GM12801 (cell line): ENCODE data around the gene ZGLP1.

ENCODE experiments used
- TF ChIP-seq, protein P1 (sequence below): IDR thresholded peaks from one replicate; pipeline ENCODE4 v1.5.1; 2011; ENCODE audit warnings: control low read depth; ENCODE audit not compliant: insufficient read length; ENCODE audit errors: extremely low read depth

The ZGLP1 gene

DNA sequence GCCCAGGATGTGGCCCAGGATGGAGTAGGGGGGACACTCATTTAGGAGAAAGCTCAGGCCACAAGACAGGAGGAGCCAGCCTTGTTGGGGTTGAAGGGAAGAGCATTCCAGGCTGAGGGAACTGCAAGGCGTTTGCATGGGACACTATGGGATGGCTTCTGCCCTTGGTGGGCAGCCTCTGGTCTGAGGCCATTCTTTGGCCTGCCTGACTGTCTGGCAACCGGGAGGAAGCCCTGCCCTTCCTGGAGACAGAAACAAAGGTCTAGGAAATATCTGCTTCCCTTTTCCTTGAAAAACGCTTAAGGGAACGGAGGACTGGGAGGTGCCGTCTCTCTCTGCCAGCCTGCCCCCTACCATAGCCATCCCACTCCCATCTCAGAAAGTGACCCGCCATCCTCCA is 41.5 kb downstream of the ZGLP1 start:
- TF ChIP-seq, protein P1, sequence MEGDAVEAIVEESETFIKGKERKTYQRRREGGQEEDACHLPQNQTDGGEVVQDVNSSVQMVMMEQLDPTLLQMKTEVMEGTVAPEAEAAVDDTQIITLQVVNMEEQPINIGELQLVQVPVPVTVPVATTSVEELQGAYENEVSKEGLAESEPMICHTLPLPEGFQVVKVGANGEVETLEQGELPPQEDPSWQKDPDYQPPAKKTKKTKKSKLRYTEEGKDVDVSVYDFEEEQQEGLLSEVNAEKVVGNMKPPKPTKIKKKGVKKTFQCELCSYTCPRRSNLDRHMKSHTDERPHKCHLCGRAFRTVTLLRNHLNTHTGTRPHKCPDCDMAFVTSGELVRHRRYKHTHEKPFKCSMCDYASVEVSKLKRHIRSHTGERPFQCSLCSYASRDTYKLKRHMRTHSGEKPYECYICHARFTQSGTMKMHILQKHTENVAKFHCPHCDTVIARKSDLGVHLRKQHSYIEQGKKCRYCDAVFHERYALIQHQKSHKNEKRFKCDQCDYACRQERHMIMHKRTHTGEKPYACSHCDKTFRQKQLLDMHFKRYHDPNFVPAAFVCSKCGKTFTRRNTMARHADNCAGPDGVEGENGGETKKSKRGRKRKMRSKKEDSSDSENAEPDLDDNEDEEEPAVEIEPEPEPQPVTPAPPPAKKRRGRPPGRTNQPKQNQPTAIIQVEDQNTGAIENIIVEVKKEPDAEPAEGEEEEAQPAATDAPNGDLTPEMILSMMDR = no peak

- TF ChIP-seq, protein P1 = no peak
These were observed 42.9 kb downstream of the ZGLP1 start for GRCh38 chr19:10266706-10267105.

- TF ChIP-seq, protein P1 = no peak
These were observed 46.8 kb downstream of the ZGLP1 start for GRCh38 chr19:10262771-10263170.

GRCh38 chr19:10260141-10260584 is 49.5 kb downstream of the ZGLP1 start:
- TF ChIP-seq, protein P1 = no peak

DNA sequence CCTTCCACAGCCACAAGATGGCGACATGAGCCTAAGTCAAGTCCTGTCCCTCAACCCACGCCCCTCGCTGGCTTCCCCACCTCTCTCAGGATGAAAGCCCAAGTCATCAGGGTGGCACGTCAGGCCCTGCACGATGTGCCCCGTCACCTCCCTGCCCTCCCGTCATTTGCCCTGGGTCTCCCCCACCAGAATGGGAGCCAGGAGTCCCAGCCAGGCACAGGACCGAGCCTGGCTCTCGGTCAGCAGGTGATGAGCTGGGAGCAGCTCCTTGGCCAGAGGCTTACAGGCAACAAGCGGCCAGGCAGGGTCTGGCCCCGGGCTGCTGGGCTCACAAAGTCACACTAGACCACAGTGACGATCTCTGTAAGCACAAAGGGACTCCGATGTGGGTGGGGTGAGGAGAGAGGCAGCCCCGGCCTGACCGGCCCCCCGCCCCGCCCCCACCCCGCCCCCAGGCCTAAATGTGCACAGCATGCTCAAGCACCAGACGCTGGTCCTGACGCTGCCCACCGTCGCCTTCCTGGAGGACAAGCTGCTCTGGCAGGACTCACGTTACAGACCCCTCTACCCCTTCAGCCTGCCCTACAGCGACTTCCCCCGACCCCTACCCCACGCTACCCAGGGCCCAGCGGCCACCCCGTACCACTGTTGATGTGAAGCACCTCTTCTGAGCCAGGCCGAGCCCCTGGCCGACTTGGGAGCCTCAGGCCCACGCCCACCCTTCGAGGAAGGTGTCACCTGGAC is 50.3 kb downstream of the ZGLP1 start:
- TF ChIP-seq, protein P1 = no peak

GRCh38 chr19:10258080-10258710 is 51.4 kb downstream of the ZGLP1 start:
- TF ChIP-seq, protein P1 = no peak

DNA sequence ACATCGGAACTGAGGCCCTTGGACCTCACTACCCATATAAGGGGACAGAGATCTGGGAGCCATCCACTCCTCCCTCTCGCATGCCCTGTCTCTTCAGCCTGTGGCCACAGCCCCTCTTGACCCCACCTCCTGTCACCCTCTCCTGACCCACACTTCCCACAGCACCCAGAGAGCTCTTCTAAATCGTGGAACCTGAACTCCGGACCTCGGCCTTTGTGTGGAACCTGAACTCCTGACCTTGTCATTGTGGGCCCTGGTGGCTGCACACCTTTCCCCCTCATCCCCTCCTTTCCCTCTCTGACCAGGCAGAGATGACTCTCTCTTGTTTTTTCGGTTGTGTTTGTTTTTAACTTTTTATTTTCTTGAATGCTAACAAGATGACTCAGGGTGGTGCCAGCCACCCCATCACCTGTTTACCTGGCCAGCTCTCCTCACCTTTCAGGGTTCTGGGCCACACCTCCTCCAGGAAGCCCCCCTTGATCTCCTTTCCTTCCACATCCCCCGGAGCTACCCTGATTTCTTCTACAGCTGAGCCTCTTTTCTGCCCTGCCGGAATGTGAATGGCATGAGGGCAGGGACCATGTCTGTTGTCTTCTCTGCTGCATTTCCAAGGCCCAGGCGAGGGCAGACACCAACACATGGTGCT is 52.5 kb downstream of the ZGLP1 start:
- TF ChIP-seq, protein P1 = no peak
